TTC549 (cell line): Measurements from ENCODE around the gene NMRK2.
"Not testable (repeated sequence)": the region's sequence is repeated elsewhere in the genome, so short reads cannot be mapped to it uniquely, and the experiment has no call there.

Source experiments
- FAIRE-seq: peaks from 2 replicates; lab custom pipeline; 2012; peaks lifted over from hg19 to GRCh38; lab: Jason Lieb, UNC

The NMRK2 gene

DNA sequence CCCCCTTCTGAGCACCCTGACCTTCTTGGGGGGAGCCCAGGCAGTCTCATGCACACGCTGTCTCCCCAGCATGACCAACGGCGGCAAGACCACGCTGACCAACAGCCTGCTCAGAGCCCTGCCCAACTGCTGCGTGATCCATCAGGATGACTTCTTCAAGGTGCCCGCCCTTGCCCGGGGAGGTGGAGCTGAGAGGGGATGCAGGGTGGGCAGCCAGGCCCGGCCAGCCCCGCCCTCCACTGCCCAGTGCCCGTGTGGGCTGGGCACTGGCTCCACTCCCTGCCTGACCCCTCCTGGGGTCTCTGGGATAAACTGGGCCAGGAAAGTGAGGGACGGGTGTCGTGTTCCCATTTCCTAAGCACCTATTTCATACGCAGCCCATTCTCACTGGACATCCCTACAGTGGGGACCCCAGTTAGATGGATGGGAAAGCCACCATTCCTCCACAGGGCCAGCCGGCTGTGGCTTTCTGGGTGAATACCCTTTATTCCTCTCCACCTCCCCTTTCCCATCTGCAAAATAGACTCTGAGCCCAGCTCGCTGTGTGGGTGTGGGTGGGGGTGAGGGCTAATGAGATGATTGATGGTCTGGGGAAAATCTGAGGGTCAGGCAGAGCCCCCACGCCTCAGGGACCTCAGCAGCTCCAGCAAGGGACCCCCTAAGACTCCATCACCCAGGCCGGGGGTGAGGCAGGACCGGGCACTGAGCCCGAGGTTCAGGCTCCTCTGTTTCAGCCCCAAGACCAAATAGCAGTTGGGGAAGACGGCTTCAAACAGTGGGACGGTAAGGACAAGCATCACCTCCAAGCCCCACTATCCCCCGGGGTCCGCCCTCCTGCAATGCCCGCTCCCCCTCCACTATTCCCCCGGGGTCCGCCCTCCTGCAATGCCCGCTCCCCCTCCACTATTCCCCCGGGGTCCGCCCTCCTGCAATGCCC lies 3.9 kb downstream of the NMRK2 start:
- no peak for FAIRE-seq

DNA sequence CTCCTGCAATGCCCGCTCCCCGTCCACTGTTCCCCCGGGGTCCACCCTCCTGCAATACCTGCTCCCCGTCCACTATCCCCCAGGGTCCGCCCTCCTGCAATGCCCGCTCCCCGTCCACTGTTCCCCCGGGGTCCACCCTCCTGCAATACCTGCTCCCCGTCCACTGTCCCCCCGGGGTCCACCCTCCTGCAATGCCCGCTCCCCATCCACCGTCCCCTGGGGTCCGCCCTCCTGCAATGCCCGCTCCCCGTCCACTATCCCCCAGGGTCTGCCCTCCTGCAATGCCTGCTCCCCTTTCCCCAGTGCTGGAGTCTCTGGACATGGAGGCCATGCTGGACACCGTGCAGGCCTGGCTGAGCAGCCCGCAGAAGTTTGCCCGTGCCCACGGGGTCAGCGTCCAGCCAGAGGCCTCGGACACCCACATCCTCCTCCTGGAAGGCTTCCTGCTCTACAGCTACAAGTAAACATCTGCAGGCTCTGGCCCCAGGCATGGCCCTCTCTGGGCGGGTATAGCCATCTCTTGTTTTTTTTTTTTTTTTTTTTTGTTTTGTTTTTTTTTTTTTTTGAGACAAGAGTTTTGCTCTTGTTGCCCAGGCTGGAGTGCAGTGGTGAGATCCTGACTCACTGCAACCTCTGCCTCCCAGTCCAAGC lies 5.6 kb downstream of the NMRK2 start:
- FAIRE-seq: not testable (repeated sequence)

DNA sequence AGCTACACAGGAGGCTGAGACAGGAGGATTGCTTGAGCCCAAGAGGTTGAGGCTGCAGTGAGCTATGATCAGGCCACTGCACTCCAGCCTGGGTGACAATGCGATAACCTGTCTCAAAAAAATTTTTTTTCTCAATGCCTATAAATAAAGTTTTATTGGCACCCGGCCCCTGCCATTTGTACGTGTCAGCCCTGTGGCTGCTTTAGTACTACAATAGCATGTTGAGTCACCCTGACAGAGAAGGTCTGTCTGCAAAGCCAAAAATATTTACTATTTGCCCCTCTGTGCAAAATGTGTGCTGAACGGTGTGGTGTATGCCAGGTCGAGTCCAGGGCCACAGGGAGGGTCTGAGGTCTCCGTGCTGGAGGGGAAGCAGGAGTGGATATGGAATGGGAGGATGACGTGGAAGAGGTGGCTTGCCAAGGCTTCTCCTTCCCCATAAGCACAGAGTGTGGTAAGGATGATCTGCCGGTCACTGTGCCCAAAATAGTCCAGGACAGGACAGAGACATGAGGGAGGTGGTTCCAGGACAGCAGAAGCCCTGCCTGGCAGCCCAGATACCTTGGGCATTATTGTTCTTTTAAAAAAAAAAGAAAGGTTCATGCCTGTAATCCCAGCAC lies 10.0 kb downstream of the NMRK2 start:
- no peak for FAIRE-seq

- no peak for FAIRE-seq
These were observed 11.3 kb downstream of the NMRK2 start for GRCh38 chr19:3944018-3944721.

DNA sequence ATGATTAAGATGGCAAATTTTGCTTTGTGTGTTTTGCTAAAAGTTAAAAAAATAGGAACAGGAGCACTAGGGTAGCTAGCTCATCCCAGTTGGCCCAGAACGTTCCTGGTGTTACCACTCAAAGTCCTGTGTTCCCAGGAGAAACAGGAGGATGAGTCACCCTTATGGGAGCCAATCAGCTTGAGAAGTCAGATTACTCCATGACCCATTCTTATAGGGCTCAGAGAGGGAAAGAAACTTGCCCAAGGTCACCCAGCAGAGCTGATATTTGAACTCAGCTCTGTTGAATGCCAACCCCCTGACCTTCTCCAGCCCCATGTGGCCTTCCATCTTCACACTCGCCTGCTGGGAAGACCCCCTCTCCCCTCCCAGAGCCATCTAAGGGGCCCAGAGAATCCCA lies 13.0 kb downstream of the NMRK2 start:
- FAIRE-seq: no peak

GRCh38 chr19:3947316-3947933 lies 14.6 kb downstream of the NMRK2 start:
- FAIRE-seq: not testable (repeated sequence)

DNA sequence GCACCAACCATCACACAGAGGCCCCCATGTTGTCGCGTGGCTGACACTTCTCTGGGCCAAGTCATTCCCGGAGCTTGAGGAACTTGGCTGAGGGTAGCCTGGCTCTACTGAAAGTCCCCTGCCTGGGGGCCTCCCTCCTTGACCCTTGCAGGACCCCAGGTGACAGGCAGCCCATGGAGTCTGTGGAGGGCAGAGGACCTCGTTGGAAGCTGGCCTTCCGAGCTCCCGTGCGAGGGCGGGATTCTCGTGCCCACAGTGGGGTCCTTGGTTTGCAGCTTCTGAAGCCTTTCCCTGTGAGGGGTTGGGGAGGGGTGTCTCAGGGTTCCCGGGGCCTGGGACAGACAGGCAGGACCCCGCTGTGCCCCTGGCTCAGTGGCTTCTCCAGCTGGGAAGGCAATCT lies 16.4 kb downstream of the NMRK2 start:
- no peak for FAIRE-seq

GRCh38 chr19:3949997-3950859 lies 17.4 kb downstream of the NMRK2 start:
- FAIRE-seq: no peak

GRCh38 chr19:3950871-3951861 lies 18.3 kb downstream of the NMRK2 start:
- no peak for FAIRE-seq

DNA sequence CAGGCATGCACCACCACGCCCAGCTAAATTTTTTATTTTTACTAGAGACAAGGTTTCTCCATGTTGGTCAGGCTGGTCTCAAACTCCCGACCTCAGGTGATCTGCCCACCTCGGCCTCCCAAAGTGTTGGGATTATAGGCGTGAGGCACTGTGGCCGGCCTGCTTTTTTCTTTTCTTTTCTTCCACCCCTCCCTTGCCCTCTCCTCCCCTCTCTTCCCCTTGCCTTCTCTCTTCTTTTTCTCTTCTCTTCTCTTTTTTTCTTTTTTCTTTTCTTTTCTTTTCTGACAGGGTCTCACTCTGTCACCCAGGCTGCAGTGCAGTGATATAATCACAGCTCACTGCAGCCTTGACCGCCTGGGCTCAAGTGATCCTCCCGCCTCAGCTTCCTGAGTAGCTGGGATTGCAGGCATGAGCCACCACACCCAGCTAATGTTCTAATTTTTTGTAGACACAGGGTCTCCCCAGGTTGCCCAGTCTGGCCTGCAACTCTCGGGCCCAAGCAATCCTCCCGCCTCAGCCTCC lies 19.9 kb downstream of the NMRK2 start:
- FAIRE-seq: not testable (repeated sequence)

GRCh38 chr19:3954107-3954506 lies 21.2 kb downstream of the NMRK2 start:
- no peak for FAIRE-seq

DNA sequence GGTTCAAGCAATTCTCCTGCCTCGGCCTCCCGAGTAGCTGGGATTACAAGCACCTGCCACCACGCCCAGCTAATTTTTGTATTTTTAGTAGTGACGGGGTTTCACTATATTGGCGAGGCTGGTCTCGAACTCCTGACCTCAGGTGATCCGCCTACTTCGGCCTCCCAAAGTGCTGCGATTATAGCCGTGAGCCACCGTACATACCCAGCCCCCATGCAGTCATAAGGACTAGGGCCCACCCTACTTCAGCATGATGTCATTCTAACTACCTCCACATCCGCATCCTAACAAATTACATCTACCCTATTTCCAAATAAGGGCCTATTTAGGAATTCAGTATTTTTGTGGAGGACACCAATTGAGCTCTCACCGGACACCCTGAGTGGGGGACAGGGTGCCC lies 22.4 kb downstream of the NMRK2 start:
- FAIRE-seq: not testable (repeated sequence)

DNA sequence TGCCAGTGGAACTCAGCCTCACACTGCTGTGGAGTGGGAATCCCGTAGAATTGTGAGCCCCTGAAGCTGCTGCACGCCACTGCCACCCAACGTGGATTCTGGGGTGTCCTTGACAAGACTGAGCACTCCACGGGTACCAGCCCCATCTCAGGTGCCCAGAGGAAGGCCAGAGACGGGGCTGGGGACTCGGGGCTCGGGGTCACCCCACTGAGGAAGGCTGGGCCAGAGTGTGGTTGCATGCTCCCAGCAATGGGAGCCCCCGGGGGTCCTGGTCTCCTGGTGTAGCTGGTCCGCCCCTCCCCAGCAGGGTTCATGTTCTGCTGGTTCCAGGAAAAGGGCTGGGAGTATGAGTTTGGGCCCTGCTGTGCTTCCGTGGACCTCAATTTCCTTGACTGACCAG lies 22.8 kb downstream of the NMRK2 start:
- FAIRE-seq: no peak

- FAIRE-seq: no peak
These were observed 26.2 kb downstream of the NMRK2 start for GRCh38 chr19:3958836-3959765.

GRCh38 chr19:3959766-3960131 lies 26.9 kb downstream of the NMRK2 start:
- FAIRE-seq: no peak

GRCh38 chr19:3961007-3961406 lies 28.1 kb downstream of the NMRK2 start:
- FAIRE-seq: no peak

DNA sequence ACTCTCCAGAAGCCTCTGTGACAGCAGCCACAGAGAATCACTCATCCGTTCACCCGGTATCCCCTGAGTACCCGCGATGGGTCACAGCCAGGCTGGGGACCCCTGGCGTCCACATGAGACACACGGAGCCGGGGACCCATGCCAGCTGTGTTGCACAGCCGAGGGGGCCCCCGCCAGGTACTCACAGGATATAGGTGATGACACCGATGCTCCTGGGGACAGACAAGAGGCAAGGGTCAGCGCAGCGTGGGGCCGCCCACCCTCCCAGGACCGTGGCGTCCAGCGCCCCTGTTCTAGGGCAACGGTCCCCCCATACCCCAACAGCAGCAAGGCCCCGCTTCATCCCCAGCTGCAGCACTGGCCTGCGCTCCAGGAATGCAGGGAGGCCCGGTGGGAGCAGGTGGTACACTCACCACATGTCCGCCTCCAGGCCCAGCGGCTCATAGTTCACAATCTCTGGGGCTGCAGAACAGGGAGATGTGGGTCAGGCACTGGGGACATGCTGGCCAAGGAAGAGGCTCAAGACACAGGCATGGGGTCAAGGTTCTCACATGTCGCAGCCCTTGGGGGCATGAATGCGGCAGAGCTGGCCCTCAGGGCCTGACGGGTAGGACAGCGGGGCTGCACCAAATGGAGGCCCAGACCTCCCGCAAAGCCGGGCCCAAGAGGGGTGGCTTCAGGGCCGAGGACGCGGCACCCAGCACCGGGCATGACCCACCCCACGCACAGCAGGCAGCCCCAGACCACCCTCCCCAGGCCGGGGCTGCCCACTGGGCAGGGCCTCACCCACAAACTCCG lies 30.8 kb downstream of the NMRK2 start:
- no peak for FAIRE-seq
